NB4 (cell line): ENCODE results near the gene SWI5.

Source experiments
- DNase-seq: peaks from one replicate; pipeline ENCODE4 v3.0.0; 2010; ENCODE audit warnings: low read depth
- H3K4me3 ChIP-seq: one replicate; pipeline ENCODE4 v1.5.1; 2011; ENCODE audit warnings: mild to moderate bottlenecking, low read depth, low read length, moderate library complexity
- CTCF ChIP-seq: IDR thresholded peaks from one replicate; pipeline ENCODE4 v1.5.1; 2012; ENCODE audit warnings: low read depth, low read length
- MAX ChIP-seq: IDR thresholded peaks from 2 replicates; pipeline ENCODE4 v1.6.1; 2011; ENCODE audit warnings: low read depth, low read length
- MYC ChIP-seq: IDR thresholded peaks from 2 replicates; pipeline ENCODE4 v1.6.1; 2011; ENCODE audit warnings: low read depth, low read length
- POLR2A ChIP-seq: IDR thresholded peaks from 2 replicates; pipeline ENCODE4 v1.6.1; 2011; ENCODE audit warnings: mild to moderate bottlenecking; ENCODE audit not compliant: insufficient read length; ENCODE audit errors: extremely low read depth

The SWI5 gene

GRCh38 chr9:128323791-128324190 lies 47.7 kb downstream of the SWI5 start:
- TF ChIP-seq POLR2A, result no peak
- TF ChIP-seq MYC, result no peak
- TF ChIP-seq MAX, result no peak
- no peak for TF ChIP-seq CTCF
- peak overlapping the region; percentile 89 for H3K4me3 ChIP-seq
- DNase-seq, result peak; percentile 40

- no peak for DNase-seq
- no peak for TF ChIP-seq CTCF
- no peak for TF ChIP-seq MYC
- no peak for TF ChIP-seq POLR2A
- no peak for TF ChIP-seq MAX
- H3K4me3 ChIP-seq, result no peak overlapping the region
Measured at GRCh38 chr9:128324401-128324800, 48.3 kb downstream of the SWI5 start.

- no peak for DNase-seq
- TF ChIP-seq POLR2A (no peak), MAX (no peak), CTCF (no peak), MYC (no peak)
Measured at GRCh38 chr9:128325629-128326028, 49.6 kb downstream of the SWI5 start.

GRCh38 chr9:128333451-128333869 lies 57.4 kb downstream of the SWI5 start:
- TF ChIP-seq CTCF (no peak), MAX (no peak), POLR2A (no peak), MYC (no peak)
- DNase-seq, result no peak
- no peak overlapping the region for H3K4me3 ChIP-seq

More at GRCh38 chr9:128325629-128326028, 49.6 kb downstream of the SWI5 start:
- no peak overlapping the region for H3K4me3 ChIP-seq

- H3K4me3 ChIP-seq, result no peak overlapping the region
- no peak for DNase-seq
Measured at GRCh38 chr9:128335161-128335560, 59.1 kb downstream of the SWI5 start.

More at GRCh38 chr9:128335161-128335560, 59.1 kb downstream of the SWI5 start:
- TF ChIP-seq MAX (no peak), POLR2A (no peak), CTCF (no peak), MYC (no peak)
